H4 (cell line): ENCODE results near the gene PSME3IP1. TPM values are rescaled to one million over a fixed set of nuclear protein-coding genes. Genes with fewer than 3 reads are reported as not detected.
"Not testable (repeated sequence)": the region's sequence is repeated elsewhere in the genome, so short reads cannot be mapped to it uniquely, and the experiment has no call there.

Experiments
- DNase-seq: peaks from one replicate; pipeline ENCODE4 v3.0.0-alpha.2; 2015; ENCODE audit warnings: low spot score
- total RNA-seq: library from RNA; depleted of rRNA; stranded (reverse); fragments of >200 nt; shearing (Covaris generic); gene quantifications from 2 replicates; pipeline ENCODE4 v1.2.3, GENCODE V29; 2014

The PSME3IP1 gene
- total RNA-seq, 1 experiment from 2014 or later, result 104 TPM

DNA sequence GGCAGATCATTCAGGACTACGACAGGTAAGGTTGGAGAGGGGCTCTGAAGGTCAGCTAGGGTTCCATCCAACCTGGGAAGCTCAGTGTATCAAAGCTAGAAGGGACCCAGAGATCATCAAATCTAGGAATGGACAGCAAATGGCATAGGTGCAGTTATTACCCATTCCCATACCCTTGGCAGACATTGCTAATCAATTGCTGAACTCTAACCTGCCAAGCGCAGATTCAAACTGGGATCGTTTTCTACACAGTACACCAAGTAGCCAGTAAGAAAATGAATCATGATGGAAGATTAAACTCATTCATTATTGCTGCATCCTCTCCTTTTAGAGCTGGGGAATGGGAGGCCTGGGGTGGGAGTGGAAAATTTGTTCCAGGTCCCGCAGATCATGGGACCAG, 59.9 kb downstream of the PSME3IP1 start:
- no peak for DNase-seq

DNA sequence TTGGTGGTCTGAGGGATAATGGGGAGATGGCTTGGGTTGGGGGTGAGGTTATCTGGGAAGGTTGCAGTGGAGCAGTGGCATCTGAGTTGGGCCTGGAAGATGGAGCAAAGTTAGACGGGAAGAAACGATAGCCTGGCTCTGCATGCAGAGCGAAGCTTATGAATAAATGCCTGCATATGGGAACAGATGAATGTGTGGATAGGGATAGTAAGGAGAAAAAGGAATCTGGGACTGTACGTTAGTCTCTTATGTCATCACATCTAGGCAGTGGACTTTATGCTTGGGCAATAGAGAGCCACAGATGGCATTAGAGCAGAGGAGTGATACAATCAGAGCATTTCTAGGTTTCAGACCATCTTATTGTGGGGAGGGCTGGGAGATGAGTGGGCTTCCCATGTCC, 60.5 kb downstream of the PSME3IP1 start:
- DNase-seq, result no peak

DNA sequence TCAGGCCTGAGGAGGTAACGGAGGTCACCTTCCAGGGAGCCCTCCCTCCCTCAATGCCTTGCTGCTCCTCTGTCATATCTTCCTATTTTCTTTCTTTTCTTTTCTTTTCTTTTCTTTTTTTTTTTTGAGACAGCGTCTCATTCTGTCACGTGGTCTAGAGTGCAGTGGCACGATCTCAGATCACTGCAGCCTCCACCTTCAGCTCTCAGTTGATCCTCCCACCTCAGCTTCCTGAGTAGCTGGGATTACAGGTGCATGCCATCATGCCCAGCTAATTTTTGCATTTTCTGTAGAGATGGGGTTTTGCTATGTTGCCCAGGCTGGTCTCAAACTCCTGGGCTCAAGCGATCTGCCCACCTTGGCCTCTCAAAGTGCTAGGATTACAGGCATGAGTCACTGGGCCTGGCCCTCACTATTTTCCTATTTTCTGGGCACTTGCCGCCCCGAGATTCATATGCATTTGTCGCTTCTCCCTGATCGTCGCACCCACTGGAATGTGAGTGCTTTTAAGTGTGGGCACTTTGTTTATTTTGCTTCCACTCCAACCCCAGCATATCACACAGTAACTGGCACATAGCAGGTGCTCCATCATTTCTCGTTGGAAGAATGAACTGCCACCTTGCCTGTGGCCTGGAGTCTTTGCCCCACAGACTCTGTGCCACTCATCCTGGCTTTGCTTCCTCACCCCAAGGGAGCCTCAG, 61.7 kb downstream of the PSME3IP1 start:
- no peak for DNase-seq

DNA sequence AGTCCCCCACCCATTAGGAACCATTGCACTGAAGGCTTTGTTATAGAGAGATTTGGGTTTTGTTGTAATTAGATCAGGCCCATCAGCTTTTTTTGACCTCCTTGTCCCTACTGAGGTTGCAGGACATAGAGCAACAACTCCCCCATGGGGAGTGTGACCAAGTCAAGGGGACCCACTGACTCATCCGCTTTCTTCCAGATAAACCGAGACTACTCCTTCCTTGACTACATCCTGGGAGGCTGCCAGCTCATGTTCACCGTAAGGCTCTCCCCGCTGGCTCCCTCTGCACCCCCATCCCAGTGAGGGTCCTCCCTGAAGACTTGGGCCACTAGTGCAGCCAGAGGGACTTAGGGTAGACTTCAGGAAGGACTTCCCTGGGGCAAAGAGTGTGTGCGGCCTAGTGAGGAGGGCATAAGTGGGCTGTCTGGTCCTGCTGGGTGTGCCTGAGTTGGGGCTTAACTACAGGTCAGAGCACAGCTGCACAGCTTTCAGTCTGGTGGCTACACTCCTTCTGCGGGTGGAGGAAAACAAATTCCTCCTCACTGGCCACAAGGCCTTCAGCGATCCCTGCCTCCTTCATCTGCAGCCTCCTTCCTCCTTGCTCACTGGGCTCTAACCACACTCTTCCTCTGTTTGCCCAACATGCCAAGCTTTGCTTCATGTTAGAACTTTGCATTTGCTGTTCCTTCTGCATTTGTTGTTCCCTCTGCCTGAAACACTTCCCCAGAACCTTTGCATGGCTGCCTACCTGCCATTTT, 62.4 kb downstream of the PSME3IP1 start:
- no peak for DNase-seq

DNA sequence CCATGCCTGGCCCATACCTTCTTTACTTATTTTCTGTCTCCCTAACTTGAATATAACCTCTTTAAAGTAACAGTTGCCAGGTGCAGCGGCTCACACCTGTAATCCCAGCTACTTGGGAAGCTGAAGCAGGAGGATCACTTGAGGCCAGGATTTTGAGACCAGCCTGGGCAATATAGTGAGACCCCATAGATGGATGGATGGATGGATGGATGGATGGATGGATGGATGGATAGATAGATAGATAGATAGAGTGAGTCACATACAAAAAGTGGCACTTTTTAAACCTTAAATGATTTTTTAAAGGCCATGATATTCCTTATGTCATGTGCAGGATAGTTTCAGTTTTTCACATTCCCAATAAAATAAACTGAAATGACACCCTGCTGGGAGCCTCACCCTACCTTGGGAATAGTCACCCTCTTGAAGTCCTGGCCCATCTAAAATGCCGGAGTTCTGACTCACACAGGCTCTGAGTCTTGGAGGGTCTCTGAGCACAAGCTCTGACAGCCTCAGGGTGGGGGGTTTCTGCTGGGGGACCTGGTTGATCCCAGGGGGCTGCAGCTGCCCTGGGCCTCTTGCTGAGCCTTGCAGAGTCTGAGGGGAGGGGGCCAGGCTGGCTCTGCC, 67.3 kb downstream of the PSME3IP1 start:
- no peak for DNase-seq

DNA sequence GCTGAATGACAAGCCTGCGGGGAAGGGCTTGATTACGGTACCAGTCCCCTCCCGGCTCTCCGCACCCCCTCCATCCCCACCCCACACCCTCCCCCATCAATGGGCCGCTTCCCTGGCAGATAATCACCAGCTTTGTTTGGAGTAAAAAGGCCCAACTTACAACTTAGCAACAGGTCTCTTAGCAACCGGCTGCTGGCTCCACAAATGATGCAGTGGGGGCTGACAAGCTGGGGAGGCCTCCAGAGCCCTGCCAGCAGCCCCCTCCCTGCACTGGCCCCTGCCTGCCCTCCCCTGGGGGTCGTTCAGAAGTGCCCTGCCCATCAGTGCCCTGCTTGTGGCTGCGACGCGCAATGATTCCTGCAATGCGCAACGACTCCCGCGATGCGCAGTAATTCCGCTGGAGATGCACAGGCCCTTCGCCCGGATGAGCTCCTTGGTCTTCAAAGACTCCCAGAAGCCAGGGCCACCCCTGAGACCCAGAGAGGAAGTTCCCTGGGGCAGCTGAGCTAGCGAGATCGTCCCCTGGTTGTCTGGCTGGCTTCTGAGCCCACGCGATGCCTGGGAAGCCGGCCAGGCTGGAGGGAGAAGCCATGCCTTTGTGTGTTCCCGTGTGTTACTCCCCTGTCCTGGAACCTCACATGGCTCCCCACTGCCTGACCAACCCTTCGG, 70.2 kb downstream of the PSME3IP1 start:
- DNase-seq, result no peak

DNA sequence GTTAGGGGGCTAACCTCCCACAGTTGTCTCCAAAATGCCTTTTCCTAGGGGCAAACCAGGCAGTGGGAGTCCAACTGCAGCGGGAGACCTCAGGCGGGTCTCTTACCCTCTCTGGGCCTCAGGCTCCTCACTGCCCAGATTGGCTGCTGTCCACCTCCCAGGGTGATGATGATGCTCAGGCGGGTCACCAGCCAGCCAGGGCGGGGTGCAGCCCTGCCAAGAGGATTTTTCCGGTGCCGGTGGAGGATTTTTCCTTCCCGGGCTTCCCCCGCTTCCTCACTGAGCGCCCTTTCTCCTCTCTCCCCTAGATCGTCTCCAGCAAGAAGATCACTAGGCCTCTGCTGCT, 70.7 kb downstream of the PSME3IP1 start:
- DNase-seq, result no peak

DNA sequence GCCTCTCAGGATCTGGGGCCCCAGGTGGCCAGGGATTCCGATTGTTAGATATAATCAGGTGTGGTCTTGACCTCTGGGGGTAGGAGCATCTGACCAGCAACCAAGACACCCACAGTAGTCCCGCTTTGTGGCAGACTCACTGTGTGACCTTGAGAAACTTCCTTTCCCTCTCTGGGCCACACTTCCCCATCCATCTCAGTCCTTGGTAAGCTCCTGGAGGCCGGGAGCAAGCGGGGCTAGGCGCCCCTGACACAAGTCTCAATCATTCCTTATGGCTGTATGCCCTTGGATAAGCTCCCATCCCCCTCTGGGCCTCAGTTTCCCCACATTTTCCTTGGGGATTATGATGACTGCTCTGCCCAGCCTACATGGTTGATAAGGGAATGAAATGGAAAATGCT, 72.2 kb downstream of the PSME3IP1 start:
- no peak for DNase-seq

DNA sequence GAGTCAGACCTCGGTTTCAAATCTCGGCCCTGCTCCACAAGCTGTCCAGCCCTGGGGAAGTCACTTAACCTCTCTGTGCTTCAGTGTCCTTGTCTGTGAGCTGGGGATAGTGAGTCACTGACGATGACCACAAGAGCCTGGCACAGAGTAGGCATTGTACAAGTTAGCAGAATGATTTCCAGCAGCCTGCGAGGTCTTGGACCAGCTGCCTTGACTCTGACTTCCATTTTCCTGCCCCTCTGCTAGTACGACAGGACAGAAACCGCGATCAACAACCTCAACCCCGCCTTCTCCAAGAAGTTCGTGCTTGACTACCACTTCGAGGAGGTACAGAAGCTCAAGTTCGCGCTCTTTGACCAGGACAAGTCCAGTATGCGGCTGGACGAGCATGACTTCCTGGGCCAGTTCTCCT, 72.8 kb downstream of the PSME3IP1 start:
- DNase-seq, result no peak

DNA sequence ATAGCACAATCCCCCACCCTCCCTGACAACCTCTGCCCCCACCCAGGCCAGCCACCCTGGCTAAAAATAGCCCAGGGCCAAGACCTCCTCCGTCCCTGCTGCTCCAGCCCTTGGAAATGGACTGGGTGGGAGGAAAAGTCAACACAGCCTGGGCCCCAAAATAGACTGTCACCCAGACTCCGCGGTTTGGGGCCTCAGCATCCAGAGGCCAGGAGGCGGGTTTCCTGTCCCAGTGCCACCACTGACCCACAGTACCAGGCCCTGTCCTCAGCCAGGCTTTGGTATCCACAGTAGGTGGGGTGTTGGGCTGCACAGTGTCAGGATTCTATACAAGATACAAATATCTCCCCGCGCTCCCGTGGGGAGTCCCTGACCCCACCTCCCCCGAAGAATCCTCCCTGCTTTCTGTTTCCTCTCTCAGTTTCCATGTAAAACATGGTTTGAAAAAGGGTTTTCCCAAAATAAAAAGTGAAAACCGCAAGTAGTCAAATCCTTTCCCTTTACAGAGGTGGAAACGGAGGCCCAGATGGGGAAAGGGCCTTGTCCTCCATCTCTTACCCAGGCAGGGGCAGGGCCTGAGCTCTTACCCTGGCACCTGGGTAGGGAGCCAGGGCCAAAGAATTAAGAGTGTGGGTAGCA, 73.3 kb downstream of the PSME3IP1 start:
- no peak for DNase-seq

DNA sequence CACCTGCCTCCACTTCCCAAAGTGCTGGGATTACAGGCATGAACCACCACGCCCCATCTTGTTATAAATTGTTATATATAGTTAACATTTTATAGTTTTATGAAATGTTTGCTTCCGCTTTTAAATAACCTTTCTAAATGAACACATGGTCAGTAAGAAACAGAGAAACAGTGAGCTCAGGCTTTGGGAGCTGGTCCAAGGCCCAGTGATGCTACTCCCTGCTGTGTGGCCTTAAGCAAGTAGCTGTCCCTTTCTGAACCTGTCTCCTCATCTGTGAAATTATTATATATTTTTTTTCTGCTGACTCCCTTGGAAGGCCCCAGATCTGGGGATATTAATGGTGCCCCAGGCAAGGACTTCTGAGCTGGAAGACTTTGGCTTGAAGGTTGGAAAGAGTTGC, 74.4 kb downstream of the PSME3IP1 start:
- no peak for DNase-seq

DNA sequence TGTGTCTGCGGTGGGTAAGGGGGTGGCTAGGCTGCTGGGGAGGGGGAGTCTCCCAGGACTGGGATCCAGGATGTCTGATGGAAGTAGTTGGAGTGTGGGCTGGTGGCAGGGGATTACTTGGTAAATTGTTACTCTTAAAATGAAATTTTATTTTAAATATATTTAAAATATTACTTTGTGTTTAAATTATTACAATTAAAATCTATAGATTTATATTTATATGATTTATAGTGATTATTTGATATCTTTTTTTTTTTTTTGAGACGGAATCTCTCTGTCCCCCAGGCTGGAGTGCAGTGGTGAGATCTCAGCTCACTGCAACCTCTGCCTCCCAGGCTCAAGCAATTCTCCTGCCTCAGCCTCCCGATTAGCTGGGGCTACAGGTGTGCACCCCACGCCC, 74.9 kb downstream of the PSME3IP1 start:
- no peak for DNase-seq

DNA sequence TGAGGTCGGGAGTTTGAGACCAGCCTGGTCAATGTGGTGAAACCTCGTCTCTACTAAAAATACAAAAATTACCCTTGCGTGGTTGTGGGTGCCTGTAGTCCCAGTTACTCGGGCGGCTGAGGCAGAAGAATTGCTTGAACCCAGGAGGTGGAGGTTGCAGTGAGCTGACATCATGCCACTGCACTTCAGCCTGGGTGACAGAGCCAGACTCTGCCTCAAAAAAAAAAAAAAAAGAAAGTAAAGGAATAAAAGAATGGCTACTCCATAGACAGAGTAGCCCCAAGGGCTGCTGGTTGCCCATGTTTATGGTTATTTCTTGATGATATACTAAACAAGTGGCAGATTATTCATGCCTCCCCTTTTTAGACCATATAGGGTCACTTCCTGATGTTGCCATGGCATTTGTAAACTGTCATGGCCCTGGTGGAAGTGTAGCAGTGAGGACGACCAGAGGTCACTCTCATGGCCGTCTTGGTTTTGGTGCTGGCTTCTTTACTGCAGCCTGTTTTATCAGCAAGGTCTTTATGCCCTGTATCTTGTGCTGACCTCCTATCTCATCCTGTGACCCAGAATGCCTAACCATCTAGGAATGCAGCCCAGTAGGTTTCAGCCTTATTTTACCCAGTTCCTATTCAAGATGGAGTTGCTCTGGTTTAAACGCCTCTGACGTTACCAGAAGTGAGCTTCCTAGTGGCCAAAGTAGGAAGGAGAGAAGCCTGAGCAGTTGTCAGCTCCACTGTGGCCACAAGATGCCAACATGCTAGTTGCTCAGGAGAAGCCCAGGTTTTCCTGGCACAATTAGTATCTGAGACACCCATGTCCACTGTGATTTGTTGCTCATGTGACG, 76.4 kb downstream of the PSME3IP1 start:
- not testable (repeated sequence) for DNase-seq

DNA sequence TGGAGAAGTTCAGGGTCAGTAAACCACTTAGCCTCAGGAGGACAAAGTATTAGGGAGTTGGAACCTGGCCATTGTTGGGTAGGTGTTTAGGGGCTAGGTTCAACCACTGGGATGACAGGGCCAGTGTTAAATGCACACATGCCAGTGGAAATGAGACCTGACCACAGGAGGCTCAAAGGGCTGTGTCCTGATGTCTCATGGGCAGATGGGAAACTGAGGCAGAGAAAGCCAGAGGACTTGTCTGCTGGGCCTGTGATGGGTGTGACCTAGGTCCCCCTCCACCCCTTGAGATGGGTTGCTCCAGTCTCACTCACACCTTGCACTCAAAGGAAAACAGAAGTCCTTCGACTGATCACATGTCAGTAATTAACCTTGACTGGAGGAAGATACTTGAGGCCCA, 77.4 kb downstream of the PSME3IP1 start:
- no peak for DNase-seq

DNA sequence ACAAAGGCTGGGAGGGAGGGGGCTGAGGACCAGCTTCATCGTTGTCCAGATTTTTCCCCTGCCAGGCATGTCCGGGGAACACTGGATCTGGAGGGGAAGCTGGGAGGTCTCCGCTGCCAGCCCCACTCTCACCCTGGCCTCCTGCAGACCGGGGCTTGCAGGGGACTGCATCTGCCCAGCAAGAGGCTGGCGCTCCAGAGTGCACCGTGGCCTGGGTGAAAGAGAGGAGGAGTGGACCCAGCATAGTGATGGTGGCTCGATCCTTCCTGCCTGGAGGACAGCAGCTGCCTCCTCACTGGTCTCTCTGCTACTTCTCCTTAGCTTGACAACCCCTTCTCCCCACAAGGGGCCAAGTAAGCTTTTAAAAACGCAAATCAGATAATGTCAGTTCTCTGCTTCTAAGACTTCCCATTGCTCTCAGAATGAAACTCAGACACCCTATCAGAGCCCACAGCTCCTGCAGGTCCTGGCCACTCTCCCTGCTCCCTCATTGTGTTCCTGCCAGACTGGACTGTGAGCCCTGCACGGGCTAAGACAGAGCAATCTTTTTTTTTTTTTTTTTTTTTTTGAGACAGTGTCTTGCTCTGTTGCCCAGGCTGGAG, 78.4 kb downstream of the PSME3IP1 start:
- no peak for DNase-seq

DNA sequence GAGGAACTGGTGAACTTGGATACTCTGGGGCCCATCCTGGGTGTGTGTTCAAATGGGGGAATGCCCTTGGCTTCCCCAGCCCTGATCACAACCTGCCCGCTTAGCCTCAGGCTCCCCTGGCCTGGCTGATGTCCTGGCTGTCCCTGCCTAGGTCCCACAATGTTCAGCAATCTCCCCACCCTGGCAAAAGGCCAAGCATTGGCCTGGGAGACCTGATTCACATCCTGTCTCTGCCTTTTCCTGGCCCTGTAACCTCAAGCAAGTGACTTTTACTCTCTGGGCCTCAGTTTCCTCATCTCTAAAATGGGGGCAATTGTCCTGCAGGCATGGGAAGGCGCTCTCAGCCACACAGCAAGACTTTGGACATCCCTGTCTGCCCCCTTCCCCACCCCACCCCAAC, 79.1 kb downstream of the PSME3IP1 start:
- DNase-seq, result no peak

DNA sequence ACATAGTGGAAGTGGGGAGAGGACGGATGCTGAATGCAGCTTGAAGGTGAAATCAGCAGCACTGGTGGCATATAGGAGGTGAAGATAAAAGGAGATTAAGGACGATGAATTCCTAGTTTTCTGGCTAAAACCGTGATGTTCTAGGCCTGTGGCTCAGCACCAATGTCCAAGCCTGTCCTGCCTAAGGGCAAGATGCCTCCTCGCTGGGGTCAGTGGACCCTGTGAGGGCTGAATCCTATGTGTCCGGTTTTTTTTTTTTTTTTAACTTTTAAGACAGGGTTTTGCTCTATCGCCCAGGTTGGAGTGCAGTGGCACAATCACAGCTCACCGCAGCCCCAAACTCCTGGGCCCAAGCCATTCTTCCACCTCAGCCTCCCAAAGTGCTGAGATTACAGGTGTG, 80.7 kb downstream of the PSME3IP1 start:
- no peak for DNase-seq

DNA sequence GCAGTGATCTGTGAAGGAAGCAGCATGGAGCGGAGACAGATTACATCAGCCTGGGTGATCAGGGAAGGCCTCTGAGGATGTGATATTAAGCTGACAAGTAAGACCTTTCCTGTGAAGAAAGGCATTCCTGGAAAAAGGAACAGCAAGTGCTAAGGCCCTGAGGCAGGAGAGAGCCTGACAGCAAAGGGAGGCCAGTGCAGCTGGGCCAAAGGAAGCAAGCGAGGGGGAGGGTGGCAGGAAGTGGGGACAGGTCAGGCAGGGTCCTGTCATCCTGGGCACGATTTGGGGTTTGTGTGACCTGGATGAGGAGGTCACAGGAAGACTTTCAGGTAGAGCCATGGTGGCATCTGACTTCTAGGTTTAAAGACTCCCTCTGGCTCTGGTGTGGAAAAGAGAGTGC, 81.1 kb downstream of the PSME3IP1 start:
- DNase-seq, result no peak

DNA sequence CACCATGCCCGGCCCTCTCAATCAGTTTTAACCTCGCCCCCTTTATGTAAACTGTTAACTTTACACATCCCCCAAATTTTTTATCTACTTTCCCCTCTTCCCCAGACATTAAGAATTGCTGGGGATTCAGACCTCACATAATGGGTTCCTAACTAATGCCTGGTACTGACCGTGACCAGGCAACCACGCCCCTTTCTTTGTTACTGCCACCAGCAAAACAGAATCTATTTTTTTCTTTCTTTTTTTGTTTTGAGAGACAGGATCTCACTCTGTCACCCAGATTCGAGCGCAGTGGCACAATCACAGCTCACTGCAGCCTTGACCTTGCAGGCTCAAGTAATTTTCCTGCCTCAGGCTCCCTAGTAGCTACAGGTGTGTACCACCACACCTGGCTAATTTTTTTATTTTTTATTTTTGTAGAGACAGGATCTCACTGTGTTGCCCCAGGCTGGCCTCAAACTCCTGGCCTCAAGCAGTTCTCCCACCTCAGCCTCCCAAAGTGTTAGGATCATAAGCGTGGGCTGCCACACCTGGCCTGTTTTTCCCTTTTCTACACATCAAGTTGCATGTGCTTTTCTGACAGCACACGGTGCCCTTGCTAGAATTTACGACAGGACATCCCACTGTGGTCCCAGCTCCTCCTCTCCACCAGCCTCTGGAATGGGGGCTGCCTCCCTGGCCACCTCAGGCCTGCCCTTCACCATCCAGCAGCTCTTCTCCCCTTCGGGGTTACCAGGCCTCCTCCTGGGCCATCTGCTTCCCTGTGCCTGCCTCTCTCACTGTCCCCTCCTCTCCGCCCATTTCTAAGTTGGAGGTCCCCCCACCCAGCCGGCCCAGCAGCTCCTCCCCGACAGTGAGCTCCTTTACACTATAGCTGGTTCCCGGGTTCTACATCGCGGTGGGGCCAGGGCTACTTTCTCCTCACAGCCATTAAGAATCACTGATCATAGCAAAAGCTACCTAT, 82.7 kb downstream of the PSME3IP1 start:
- DNase-seq, result no peak
